GM12872 (cell line): ENCODE data around the gene NKAPD1.

Source experiments
- TF ChIP-seq, protein P1 (sequence below): IDR thresholded peaks from 3 replicates; pipeline ENCODE4 v1.5.1; 2011; ENCODE audit warnings: low read depth, mild to moderate bottlenecking, low read length, moderate library complexity; ENCODE audit not compliant: insufficient read depth

The NKAPD1 gene

GRCh38 chr11:112134473-112134872 lies 60.4 kb downstream of the NKAPD1 start:
- TF ChIP-seq, protein P1, sequence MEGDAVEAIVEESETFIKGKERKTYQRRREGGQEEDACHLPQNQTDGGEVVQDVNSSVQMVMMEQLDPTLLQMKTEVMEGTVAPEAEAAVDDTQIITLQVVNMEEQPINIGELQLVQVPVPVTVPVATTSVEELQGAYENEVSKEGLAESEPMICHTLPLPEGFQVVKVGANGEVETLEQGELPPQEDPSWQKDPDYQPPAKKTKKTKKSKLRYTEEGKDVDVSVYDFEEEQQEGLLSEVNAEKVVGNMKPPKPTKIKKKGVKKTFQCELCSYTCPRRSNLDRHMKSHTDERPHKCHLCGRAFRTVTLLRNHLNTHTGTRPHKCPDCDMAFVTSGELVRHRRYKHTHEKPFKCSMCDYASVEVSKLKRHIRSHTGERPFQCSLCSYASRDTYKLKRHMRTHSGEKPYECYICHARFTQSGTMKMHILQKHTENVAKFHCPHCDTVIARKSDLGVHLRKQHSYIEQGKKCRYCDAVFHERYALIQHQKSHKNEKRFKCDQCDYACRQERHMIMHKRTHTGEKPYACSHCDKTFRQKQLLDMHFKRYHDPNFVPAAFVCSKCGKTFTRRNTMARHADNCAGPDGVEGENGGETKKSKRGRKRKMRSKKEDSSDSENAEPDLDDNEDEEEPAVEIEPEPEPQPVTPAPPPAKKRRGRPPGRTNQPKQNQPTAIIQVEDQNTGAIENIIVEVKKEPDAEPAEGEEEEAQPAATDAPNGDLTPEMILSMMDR, result no peak
